Activated CD4-positive, alpha-beta memory T cell treated with anti-CD3 and anti-CD28 coated beads for 36 hours (primary cell): Measurements from ENCODE around the gene HSPA14. TPM values are rescaled to one million over a fixed set of nuclear protein-coding genes. Genes with fewer than 3 reads are reported as not detected.

Source experiments
- total RNA-seq, 2 experiments: library from RNA; stranded (reverse); gene quantifications; one replicate each; pipeline ENCODE4 v1.2.3, GENCODE V29; 2021

HSPA14 gene
- total RNA-seq, 2 experiments from 2014 or later = 31.1 to 31.2 TPM

Other genes starting within 250 kb of the HSPA14 start
- gene FAM107B, start 63.4 kb upstream of the HSPA14 start, total RNA-seq = 100 to 1,000 TPM; 132 to 138 TPM
- gene CDNF, start 269 bp upstream of the HSPA14 start, total RNA-seq = 1 to 10 TPM; 1.6 to 1.8 TPM
- 10 to 100 TPM; 16.1 to 18.1 TPM for gene MSANTD7, start within 50 bp of the HSPA14 start, total RNA-seq
- 10 to 100 TPM; 38.7 to 39.8 TPM for gene SUV39H2, start 40.6 kb downstream of the HSPA14 start, total RNA-seq
- gene DCLRE1C, start 115.8 kb downstream of the HSPA14 start, total RNA-seq = 10 to 100 TPM; 17.2 to 18.3 TPM
- gene MEIG1, start 121.1 kb downstream of the HSPA14 start, total RNA-seq = 1 to 10 TPM in 1 of 2 experiments, under 1 TPM in 1; 0.95 to 1.4 TPM
- under 1 TPM; 0.31 to 0.34 TPM for gene OLAH, start 205.6 kb downstream of the HSPA14 start, total RNA-seq